ENCODE measurements around the gene ATXN1. TPM values are rescaled to one million over a fixed set of nuclear protein-coding genes. Genes with fewer than 3 reads are reported as not detected.

ATXN1 gene
- polyA plus RNA-seq, 2 of the 4 experiments (the other 2 are of a cell fraction): 2.9 to 8.3 TPM

DNA sequence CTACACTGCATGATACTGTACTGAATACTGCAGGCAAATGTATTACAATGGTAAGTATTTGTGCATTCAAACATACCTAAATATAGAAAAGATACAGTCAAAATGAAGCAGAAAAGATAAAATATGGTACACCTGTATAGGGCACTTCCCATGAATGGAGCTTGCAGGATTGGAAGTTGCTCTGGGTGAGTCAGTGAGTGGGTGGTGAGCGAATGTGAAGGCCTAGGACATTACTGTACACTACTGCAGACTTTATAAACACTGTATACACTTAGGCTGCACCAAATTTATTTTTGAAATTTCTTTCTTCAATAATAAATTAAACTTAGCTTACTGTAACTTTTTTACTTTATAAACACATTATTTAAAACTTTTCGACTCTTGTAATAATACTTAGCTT is 213.1 kb downstream of the ATXN1 start:
- CTCF ChIA-PET: no interaction called here
- ATAC-seq: no peak

DNA sequence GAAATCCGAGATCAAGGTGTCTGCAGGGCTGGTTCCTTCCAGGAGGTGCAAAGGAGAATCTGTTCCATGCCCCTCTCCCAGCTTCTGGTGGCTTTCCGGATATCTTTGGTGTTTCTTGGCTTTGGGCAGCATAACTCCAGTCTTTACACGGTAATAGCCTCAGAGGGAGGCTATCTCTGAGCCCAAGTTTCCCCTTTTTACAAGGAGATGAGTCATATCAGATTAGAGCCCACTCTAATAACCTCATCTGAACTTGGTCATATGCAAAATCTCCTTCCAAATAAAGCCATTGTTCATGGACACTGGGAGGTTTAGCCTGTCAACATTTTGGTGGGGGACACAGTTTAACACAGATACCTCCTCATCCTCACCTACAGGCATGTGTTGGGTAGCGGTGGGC is 213.7 kb downstream of the ATXN1 start:
- ChIA-PET POLR2A (no interaction called here), CTCF (no interaction called here)
- no peak for FAIRE-seq
- no peak for ATAC-seq
- Histone ChIP-seq H3K4me1 (no peaks in the 10 kb centered on the region), H3K27ac (no peak overlapping the region), H3K4me3 (no peak overlapping the region), H3K4me2 (no peak overlapping the region), H3K9me3 (no peaks in the 10 kb centered on the region)
- no peak for TF ChIP-seq MAFK (IDR thresholded peaks at IDR 0.05; ENCODE audit: partially characterized antibody)
- TF ChIP-seq HMGXB4 (CRISPR knock-in tag; IDR thresholded peaks at IDR 0.05; ENCODE audit: borderline replicate concordance): no peak
- TF ChIP-seq CHD2 (IDR thresholded peaks at IDR 0.05; ENCODE audit: low read length, partially characterized antibody): no peak
- no peak for TF ChIP-seq KDM5A (IDR thresholded peaks at IDR 0.05)
- WGBS (ENCODE audit: missing lambda C conversion rate): 72% methylated on average over 4 of the region's 4 CpGs
- no peak for DNase-seq (ENCODE audit: low read depth in 1 of 2, low spot score in 1 of 2)

More for the DNA sequence above, 213.1 kb downstream of the ATXN1 start:
- 93% methylated on average over 2 of the region's 2 CpGs for WGBS (ENCODE audit: missing lambda C conversion rate)
- Histone ChIP-seq H3K4me1 (no peaks in the 10 kb centered on the region), H3K9me3 (no peaks in the 10 kb centered on the region), H3K4me3 (no peak overlapping the region), H3K27ac (no peak overlapping the region), H3K4me2 (no peak overlapping the region)
- TF ChIP-seq CHD4 (IDR thresholded peaks at IDR 0.05; ENCODE audit: borderline replicate concordance): no peak
- no peak for TF ChIP-seq RCOR1 (IDR thresholded peaks at IDR 0.05; ENCODE audit: low read depth, low read length)
- TF ChIP-seq HOXB13 (CRISPR knock-in tag; IDR thresholded peaks at IDR 0.05; ENCODE audit: low read depth): no peak
- TF ChIP-seq KDM5A (IDR thresholded peaks at IDR 0.05): no peak
- no peak for TF ChIP-seq RNF2 (IDR thresholded peaks at IDR 0.05; ENCODE audit: borderline replicate concordance, low read depth)
- TF ChIP-seq NPAS2 (CRISPR knock-in tag; IDR thresholded peaks at IDR 0.05; ENCODE audit: borderline replicate concordance): no peak
- no peak for TF ChIP-seq MAZ (IDR thresholded peaks at IDR 0.05; ENCODE audit: borderline replicate concordance, low read depth, low read length)
- TF ChIP-seq HMGXB4 (CRISPR knock-in tag; IDR thresholded peaks at IDR 0.05; ENCODE audit: borderline replicate concordance): no peak
- no peak for TF ChIP-seq KDM1A (IDR thresholded peaks at IDR 0.05; ENCODE audit: low read depth)
- TF ChIP-seq BCL3 (IDR thresholded peaks at IDR 0.05): no peak
- no peak for TF ChIP-seq ESRRA (IDR thresholded peaks at IDR 0.05; ENCODE audit: borderline replicate concordance, low read length)
- no peak for TF ChIP-seq POLR2A (IDR thresholded peaks at IDR 0.05; ENCODE audit: low read length)
- TF ChIP-seq SREBF2 (IDR thresholded peaks at IDR 0.05): no peak
- POLR2A ChIA-PET: no interaction called here
- no peak for DNase-seq (ENCODE audit: low read depth in 1 of 2, low spot score in 1 of 2)
- FAIRE-seq: no peak

DNA sequence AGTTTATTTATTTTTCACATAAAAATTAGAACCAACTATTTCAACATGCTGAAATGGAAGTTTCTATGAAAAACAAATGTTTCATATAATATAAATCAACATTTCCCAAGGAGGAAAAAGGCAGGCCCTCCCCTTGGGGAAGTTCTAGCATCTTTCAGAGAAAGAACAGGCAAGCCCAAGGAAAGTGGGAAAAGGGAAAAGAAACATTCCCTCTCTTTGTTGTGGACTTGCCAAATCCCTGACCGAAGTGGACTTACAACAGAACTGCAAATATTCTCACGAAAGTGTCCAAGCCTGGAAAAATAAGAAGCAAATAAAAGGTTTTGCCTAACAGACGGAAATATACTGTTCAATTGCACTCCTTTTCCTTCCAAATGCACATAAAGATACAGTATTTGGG is 214.4 kb downstream of the ATXN1 start:
- Histone ChIP-seq H3K27ac (no peak overlapping the region), H3K9me3 (no peaks in the 10 kb centered on the region), H3K4me1 (no peaks in the 10 kb centered on the region), H3K4me3 (no peak overlapping the region), H3K4me2 (no peak overlapping the region)
- FAIRE-seq (no peak), ATAC-seq (no peak), DNase-seq (ENCODE audit: low read depth in 1 of 2, low spot score in 1 of 2) (no peak)
- ChIA-PET POLR2A (no interaction called here), CTCF (no interaction called here)
- WGBS (ENCODE audit: missing lambda C conversion rate): 93% methylated on average over 3 of the region's 3 CpGs
- TF ChIP-seq NFE2L2 (conservative IDR thresholded peaks at IDR 0.05; ENCODE audit: low read length) (no peak), MYC (IDR thresholded peaks at IDR 0.05; ENCODE audit: borderline replicate concordance, low read length) (no peak), CBX2 (IDR thresholded peaks at IDR 0.05; ENCODE audit: borderline replicate concordance, low read depth) (no peak), PHF8 (IDR thresholded peaks at IDR 0.05; ENCODE audit: borderline replicate concordance, low read depth) (no peak), BHLHE40 (IDR thresholded peaks at IDR 0.05; ENCODE audit: low read depth, low read length) (no peak), RARB (CRISPR knock-in tag; IDR thresholded peaks at IDR 0.05) (no peak), FOSL2 (IDR thresholded peaks at IDR 0.05) (no peak), FOSL2 (CRISPR knock-in tag; IDR thresholded peaks at IDR 0.05) (no peak), HEYL (CRISPR knock-in tag; IDR thresholded peaks at IDR 0.05) (no peak), CBX8 (IDR thresholded peaks at IDR 0.05) (no peak), CHD4 (IDR thresholded peaks at IDR 0.05; ENCODE audit: borderline replicate concordance) (no peak), NR3C1 (IDR thresholded peaks at IDR 0.05) (no peak), CHD2 (IDR thresholded peaks at IDR 0.05; ENCODE audit: low read length, partially characterized antibody) (no peak)
- TF ChIP-seq, protein P1, sequence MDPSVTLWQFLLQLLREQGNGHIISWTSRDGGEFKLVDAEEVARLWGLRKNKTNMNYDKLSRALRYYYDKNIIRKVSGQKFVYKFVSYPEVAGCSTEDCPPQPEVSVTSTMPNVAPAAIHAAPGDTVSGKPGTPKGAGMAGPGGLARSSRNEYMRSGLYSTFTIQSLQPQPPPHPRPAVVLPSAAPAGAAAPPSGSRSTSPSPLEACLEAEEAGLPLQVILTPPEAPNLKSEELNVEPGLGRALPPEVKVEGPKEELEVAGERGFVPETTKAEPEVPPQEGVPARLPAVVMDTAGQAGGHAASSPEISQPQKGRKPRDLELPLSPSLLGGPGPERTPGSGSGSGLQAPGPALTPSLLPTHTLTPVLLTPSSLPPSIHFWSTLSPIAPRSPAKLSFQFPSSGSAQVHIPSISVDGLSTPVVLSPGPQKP (IDR thresholded peaks at IDR 0.05; ENCODE audit: low read depth, low read length): no peak
